LNCAP (cell line): ENCODE measurements around the gene SUB1.
A peak's percentile ranks its signal among the peaks of the same experiment; 100 is the strongest.

ENCODE experiments used
- TF ChIP-seq, protein P1 (sequence below): fragments of 450-650 bp; IDR thresholded peaks from 2 replicates; pipeline ENCODE4 v1.5.1; 2017; ENCODE audit warnings: mild to moderate bottlenecking

The SUB1 gene

GRCh38 chr5:32601623-32602295, 16.4 kb downstream of the SUB1 start:
- TF ChIP-seq, protein P1, sequence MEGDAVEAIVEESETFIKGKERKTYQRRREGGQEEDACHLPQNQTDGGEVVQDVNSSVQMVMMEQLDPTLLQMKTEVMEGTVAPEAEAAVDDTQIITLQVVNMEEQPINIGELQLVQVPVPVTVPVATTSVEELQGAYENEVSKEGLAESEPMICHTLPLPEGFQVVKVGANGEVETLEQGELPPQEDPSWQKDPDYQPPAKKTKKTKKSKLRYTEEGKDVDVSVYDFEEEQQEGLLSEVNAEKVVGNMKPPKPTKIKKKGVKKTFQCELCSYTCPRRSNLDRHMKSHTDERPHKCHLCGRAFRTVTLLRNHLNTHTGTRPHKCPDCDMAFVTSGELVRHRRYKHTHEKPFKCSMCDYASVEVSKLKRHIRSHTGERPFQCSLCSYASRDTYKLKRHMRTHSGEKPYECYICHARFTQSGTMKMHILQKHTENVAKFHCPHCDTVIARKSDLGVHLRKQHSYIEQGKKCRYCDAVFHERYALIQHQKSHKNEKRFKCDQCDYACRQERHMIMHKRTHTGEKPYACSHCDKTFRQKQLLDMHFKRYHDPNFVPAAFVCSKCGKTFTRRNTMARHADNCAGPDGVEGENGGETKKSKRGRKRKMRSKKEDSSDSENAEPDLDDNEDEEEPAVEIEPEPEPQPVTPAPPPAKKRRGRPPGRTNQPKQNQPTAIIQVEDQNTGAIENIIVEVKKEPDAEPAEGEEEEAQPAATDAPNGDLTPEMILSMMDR: no peak

DNA sequence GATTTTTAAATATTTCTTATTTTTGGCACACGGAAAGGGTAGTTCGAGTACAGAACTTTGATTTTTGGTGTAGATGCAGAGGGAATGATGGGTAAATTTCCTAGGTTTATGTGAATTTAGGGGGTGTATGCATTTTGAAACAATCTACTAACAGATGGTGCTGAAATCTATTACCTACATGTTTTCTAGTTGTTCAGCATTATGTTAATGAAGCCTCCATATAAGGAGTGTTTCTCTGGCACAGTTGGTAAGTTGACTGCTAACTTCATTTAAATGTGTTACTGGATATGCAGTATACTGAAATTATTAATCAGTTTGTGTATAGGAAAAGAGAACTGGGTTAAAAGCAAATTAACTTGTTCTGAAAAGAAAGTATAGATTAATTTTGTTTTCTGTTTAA, 17.5 kb downstream of the SUB1 start:
- TF ChIP-seq, protein P1: no peak

DNA sequence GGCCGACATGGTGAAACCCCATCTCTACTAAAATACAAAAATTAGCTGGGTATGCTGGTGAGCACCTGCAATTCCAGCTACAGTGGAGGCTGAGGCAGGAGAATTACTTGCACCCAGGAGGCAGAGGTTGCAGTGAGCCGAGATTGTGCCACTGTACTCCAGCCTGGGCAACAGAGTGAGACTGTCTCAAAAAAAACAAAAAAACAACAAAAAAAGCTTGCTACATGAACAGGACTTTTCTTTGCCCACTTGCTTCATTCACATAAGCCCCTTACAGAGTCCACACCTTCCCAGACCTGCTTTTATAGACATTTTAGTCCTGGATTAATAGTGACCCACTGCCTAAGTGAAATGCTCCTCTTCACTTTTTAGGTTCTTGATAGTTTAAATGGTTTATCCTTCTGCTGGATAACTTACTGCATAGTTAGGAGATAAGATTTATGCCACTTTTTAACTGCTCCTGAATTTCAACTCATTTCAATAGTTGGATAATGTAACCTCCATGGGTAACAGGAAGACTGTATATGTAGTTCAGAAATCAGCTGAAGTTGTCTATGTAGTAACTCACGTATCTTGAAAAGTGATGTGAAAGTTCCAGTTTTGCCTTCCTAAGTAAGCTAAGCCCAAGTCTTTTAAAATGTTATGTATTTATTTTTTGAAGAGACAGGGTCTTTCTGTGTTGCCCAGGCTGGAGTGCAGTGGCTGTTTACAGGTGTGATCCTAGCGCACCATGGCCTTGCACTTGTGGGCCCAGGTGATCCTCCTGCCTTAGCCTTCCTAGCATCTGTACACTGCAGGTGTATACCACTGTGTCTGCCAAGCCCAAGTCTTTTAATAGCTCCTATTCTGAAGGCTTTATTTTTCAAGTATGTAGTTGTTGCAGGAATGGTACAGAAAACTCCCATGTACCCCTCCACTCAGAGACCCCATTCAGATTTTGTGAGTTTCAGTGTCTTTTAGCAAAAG, 19.7 kb downstream of the SUB1 start:
- TF ChIP-seq, protein P1: no peak

- TF ChIP-seq, protein P1: no peak
Measured at GRCh38 chr5:32605766-32606152, 20.4 kb downstream of the SUB1 start.

DNA sequence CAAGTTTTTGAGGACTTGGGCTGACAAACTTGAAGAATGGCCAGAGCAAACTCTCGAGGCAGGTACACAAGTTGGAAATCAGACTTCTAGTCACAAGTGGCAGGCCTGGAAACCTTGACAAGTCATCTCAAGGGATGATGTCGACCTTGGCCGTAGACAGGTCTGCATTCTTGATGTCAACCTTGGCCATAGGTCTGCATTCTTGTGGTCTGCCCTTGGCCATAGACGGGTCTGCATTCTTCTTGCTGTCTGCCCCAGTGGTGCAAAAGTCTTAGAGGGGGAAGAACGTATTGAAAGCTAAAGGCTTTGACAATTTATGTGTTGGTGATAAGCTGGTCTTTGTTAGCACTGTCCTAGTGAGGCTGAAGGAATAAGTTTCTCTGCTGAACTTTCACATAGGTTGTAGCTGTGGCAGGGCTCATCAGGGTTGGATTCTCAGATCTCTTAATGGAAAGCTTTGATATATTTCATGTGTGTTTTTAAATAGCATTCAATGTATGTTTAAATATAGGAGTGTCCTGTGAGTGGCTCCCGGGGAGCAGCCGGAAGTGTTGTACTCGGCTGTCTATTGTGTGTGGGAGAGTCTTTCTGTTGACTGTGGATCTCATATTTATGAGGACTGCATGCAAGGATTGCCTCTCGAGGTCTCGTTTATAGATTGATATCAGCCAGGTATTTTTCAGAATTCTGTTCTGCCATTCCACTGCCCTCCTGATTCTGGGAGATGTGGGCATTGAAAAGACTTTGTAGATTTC, 27.0 kb downstream of the SUB1 start:
- TF ChIP-seq, protein P1: no peak

DNA sequence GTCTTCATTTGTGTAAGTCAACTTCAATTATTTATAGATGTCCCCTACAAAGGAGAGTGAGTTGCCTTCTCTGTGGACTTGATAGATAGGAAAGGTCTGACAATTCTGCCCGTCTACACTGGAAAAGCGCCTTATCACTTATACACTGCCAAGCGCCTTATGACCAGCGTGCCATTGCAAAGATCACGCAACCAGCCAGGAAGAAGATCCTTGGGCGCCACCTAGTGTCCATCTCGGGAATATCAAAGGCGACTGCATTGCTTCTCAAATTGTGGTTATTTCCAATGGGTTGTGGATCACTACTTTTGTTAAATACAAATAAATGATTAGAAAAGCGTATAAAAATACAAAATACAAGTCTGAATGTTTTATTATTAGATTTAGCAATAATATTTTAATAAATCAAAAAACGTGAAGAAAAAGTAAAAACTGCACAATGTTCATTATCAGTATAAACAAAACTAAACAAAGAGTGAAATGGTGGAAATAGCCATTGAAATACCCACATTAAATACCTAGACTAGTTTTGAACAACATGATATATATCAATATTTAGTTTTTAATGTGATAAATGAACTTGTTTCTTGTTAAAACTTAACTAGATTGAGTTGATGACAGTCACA, 27.8 kb downstream of the SUB1 start:
- TF ChIP-seq, protein P1: peak; percentile 91

- TF ChIP-seq, protein P1: no peak
Measured at GRCh38 chr5:32615236-32615635, 29.9 kb downstream of the SUB1 start.
